Measurements from ENCODE around the gene OTUD3.
A peak's percentile ranks its signal among the peaks of the same experiment; 100 is the strongest.
"Not testable (repeated sequence)": the region's sequence is repeated elsewhere in the genome, so short reads cannot be mapped to it uniquely, and the experiment has no call there.

The OTUD3 gene

GRCh38 chr1:19909392-19909791 lies 27.2 kb downstream of the OTUD3 start:
- intact Hi-C loops (cut with DNase I): no loop called here
- DNase-seq: no peak

- no peak for DNase-seq
- intact Hi-C loops (cut with DNase I): no loop called here
Observed at GRCh38 chr1:19909971-19910370, 27.8 kb downstream of the OTUD3 start.

- DNase-seq: no peak
- intact Hi-C loops (cut with DNase I): no loop called here
Observed at GRCh38 chr1:19910650-19911049, 28.5 kb downstream of the OTUD3 start.

- DNase-seq: peak; percentile 53 to 96 (median 86)
- intact Hi-C loops (cut with DNase I): loop anchor here (1.0 to 5.0 kb wide), 4 partner anchors 35 to 574 kb away; partner anchors contain the start of gene OTUD3
Observed at GRCh38 chr1:19918057-19918456, 35.9 kb downstream of the OTUD3 start.

- no peak for DNase-seq
- intact Hi-C loops (cut with DNase I): no loop called here
Observed at GRCh38 chr1:19920132-19920710, 38.0 kb downstream of the OTUD3 start.

- intact Hi-C loops (cut with DNase I): no loop called here
- DNase-seq: peak in 7 of 10 donors; percentile 16 to 91 (median 46)
Observed at GRCh38 chr1:19921310-19921709, 39.1 kb downstream of the OTUD3 start.

GRCh38 chr1:19922015-19922688 lies 40.0 kb downstream of the OTUD3 start:
- intact Hi-C loops (cut with DNase I): no loop called here
- no peak for DNase-seq

GRCh38 chr1:19923137-19923952 lies 41.1 kb downstream of the OTUD3 start, which contains the start of gene PLA2G2E:
Gene PLA2G2E (minus strand): TSS chr1:19923617. CDS start chr1:19923559, 58 bp downstream.
- DNase-seq: no peak
- intact Hi-C loops (cut with DNase I): no loop called here

GRCh38 chr1:19923953-19924346 lies 41.8 kb downstream of the OTUD3 start:
- intact Hi-C loops (cut with DNase I): no loop called here
- no peak for DNase-seq

- intact Hi-C loops (cut with DNase I): no loop called here
Observed at GRCh38 chr1:19925342-19926070, 43.3 kb downstream of the OTUD3 start.

GRCh38 chr1:19926296-19927129 lies 44.3 kb downstream of the OTUD3 start:
- intact Hi-C loops (cut with DNase I): no loop called here
- DNase-seq: no peak

More at GRCh38 chr1:19925342-19926070, 43.3 kb downstream of the OTUD3 start:
- no peak for DNase-seq

GRCh38 chr1:19927130-19927421 lies 44.9 kb downstream of the OTUD3 start:
- DNase-seq; intact Hi-C loops (cut with DNase I): not testable (repeated sequence)

GRCh38 chr1:19932866-19933265 lies 50.7 kb downstream of the OTUD3 start:
- intact Hi-C loops (cut with DNase I): no loop called here
- DNase-seq: no peak

- intact Hi-C loops (cut with DNase I): no loop called here
- DNase-seq: peak in 1 of 10 donors; percentile 69
Observed at GRCh38 chr1:19934336-19934735, 52.1 kb downstream of the OTUD3 start.

- intact Hi-C loops (cut with DNase I): no loop called here
- no peak for DNase-seq
Observed at GRCh38 chr1:19936061-19936750, 54.0 kb downstream of the OTUD3 start.

- intact Hi-C loops (cut with DNase I): no loop called here
- DNase-seq: no peak
Observed at GRCh38 chr1:19938472-19938871, 56.3 kb downstream of the OTUD3 start.

- intact Hi-C loops (cut with DNase I): no loop called here
- no peak for DNase-seq
Observed at GRCh38 chr1:19940486-19941205, 58.5 kb downstream of the OTUD3 start.

- intact Hi-C loops (cut with DNase I): no loop called here
- DNase-seq: no peak
Observed at GRCh38 chr1:19941206-19941568, 59.0 kb downstream of the OTUD3 start.

- no peak for DNase-seq
- intact Hi-C loops (cut with DNase I): no loop called here
Observed at GRCh38 chr1:19942088-19942487, 59.9 kb downstream of the OTUD3 start.
